Body of pancreas (tissue), 4 donors: ENCODE measurements around the gene ATP10A. TPM values are rescaled to one million over a fixed set of nuclear protein-coding genes. Genes with fewer than 3 reads are reported as not detected.

ENCODE experiments used
- ATAC-seq: fragments of 150-250 bp; one replicate; pipeline ENCODE4 v1.9.1; 2016
- DNase-seq, 4 donors: peaks; one replicate each; pipeline ENCODE4 v3.0.0-alpha.2; 2019
- H3K27ac ChIP-seq, 4 donors: fragments of 200-600 bp; sonication (generic); 1 replicate in 3 of 4; 2 replicates in 1 of 4; pipeline versions ENCODE4 v1.5.1 to v1.6.1; 2016 to 2019; ENCODE audit warnings: mild to moderate bottlenecking in 1 of 4, mixed read lengths in 1 of 4, moderate library complexity in 1 of 4
- H3K27me3 ChIP-seq, 2 donors: fragments of 200-600 bp; sonication (generic); one replicate each; pipeline ENCODE4 v1.6.0; 2016; ENCODE audit warnings: mild to moderate bottlenecking in 1 of 2
- H3K36me3 ChIP-seq, 2 donors: fragments of 200-600 bp; sonication (generic); replicated peaks in 1 of 2; 2 replicates each; pipeline ENCODE4 v1.5.1; 2016; ENCODE audit warnings: low read depth in 2 of 2; ENCODE audit not compliant: insufficient read depth in 1 of 2
- H3K4me1 ChIP-seq: fragments of 200-600 bp; sonication (generic); one replicate; pipeline ENCODE4 v1.6.0; 2016
- H3K4me3 ChIP-seq, 2 donors: fragments of 200-600 bp; sonication (generic); 1 replicate in 1 of 2; 2 replicates in 1 of 2; pipeline ENCODE4 v1.5.1; 2016 to 2019
- H3K9me3 ChIP-seq, 3 donors: fragments of 200-600 bp; sonication (generic); 1 replicate in 2 of 3; 2 replicates in 1 of 3; pipeline ENCODE4 v1.5.1; 2016
- POLR2A ChIP-seq, 3 donors: fragments of 450-650 bp; IDR thresholded peaks; one replicate each; pipeline ENCODE4 v1.6.1; 2016; ENCODE audit warnings: antibody characterized with exemption in 3 of 3, mild to moderate bottlenecking in 2 of 3
- WGBS, 2 donors: methylation state at CpG; one replicate each; pipeline ENCODE4 v1.1.5; 2017; 5-methylcytosine and 5-hydroxymethylcytosine counted together
- intact Hi-C: fragments of 100-400 bp; cut with DNase I; formaldehyde crosslinking; loops from one replicate; pipeline ENCODE4 v1.15.1; 2023
- total RNA-seq, 2 donors: library from RNA; depleted of rRNA; stranded (reverse); fragments of >200 nt; gene quantifications; one replicate each; pipeline ENCODE4 v1.1.0, GENCODE V29; 2016
- TF ChIP-seq, protein P1 (sequence below), 7 experiments: fragments of 450-650 bp in 4 of 7; fragments of 200-600 bp in 3 of 7; sonication (generic) in 3 of 7; IDR thresholded peaks; one replicate each; pipeline ENCODE4 v1.5.1; 2016 to 2019; ENCODE audit warnings: antibody characterized with exemption in 7 of 7

ATP10A gene
- total RNA-seq, 2 donors from 2014 or later = 1.3 to 2.0 TPM

DNA sequence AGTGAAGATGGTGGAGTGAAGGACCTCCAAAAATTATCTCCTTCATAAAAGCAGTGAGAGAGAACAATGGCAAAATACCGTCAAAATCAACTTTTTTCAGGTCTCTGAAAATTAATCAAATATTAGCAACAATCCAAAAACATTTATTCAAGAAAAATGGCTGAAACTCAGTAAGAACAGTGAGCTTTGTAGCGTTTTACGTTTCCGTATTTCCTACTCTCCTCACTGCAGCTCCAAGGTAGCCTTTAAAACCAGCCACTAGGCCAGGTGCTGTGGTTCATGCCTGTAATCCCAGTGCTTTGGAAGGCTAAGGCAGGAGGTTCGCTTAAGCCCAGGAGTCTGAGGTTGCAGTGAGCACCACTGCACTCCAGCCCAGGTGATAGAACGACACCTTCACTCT lies 38.5 kb downstream of the ATP10A start:
- WGBS, 2 donors = 57 to 62% methylated on average over 6 of the region's 6 CpGs

GRCh38 chr15:25812845-25813244 lies 50.3 kb downstream of the ATP10A start:
- no peak for ATAC-seq
- WGBS, 2 donors = 39 to 40% methylated on average over 3 of the region's 3 CpGs

More for the DNA sequence above, 38.5 kb downstream of the ATP10A start:
- DNase-seq = no peak
- Histone ChIP-seq H3K27me3 (no peaks in the 10 kb centered on the region), H3K9me3 (peaks cover 0 to 7% (median 0%) of the 10 kb centered on the region in 3 donors), H3K27ac (no peak overlapping the region), H3K4me3 (no peak overlapping the region), H3K36me3 (no peaks in the 10 kb centered on the region), H3K4me1 (no peaks in the 10 kb centered on the region)
- no peak for ATAC-seq
- TF ChIP-seq POLR2A (IDR thresholded peaks at IDR 0.05) = no peak
- TF ChIP-seq, protein P1, sequence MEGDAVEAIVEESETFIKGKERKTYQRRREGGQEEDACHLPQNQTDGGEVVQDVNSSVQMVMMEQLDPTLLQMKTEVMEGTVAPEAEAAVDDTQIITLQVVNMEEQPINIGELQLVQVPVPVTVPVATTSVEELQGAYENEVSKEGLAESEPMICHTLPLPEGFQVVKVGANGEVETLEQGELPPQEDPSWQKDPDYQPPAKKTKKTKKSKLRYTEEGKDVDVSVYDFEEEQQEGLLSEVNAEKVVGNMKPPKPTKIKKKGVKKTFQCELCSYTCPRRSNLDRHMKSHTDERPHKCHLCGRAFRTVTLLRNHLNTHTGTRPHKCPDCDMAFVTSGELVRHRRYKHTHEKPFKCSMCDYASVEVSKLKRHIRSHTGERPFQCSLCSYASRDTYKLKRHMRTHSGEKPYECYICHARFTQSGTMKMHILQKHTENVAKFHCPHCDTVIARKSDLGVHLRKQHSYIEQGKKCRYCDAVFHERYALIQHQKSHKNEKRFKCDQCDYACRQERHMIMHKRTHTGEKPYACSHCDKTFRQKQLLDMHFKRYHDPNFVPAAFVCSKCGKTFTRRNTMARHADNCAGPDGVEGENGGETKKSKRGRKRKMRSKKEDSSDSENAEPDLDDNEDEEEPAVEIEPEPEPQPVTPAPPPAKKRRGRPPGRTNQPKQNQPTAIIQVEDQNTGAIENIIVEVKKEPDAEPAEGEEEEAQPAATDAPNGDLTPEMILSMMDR (IDR thresholded peaks at IDR 0.05) = no peak
- intact Hi-C loops = no loop called here

DNA sequence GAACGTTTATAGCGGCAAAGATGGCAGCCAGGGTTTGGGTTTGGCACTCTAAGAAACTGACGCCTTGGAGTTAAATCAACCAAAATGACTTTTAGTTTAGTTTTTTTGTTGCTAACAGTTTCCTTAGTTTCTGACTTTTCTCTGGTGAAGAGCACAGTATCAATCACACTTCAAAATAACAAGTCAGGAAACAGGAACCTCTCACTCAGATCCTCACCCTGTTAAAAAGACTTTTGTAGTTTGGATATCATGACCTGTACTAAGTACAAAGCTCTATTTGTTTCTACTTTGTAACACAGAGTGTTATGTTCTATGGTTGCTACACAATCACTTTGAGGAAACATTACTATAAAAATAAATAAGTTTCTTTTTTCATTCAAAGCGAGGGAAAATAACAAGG lies 51.1 kb downstream of the ATP10A start:
- ATAC-seq = no peak
- peaks cover 0 to 2% of the 10 kb centered on the region in 2 donors for H3K27me3 ChIP-seq
- no peaks in the 10 kb centered on the region for H3K4me1 ChIP-seq
- H3K4me3 ChIP-seq = no peak overlapping the region
- H3K36me3 ChIP-seq = no peaks in the 10 kb centered on the region
- 70 to 72% methylated on average over 4 of the region's 4 CpGs for WGBS, 2 donors
- no peak for DNase-seq
- TF ChIP-seq, protein P1 (IDR thresholded peaks at IDR 0.05) = no peak
- TF ChIP-seq POLR2A (IDR thresholded peaks at IDR 0.05) = no peak
- intact Hi-C loops = no loop called here
- H3K27ac ChIP-seq = no peak overlapping the region
- no peaks in the 10 kb centered on the region for H3K9me3 ChIP-seq

More at GRCh38 chr15:25812845-25813244, 50.3 kb downstream of the ATP10A start:
- Histone ChIP-seq H3K9me3 (no peaks in the 10 kb centered on the region), H3K4me3 (no peak overlapping the region), H3K36me3 (no peaks in the 10 kb centered on the region), H3K27ac (no peak overlapping the region), H3K4me1 (no peaks in the 10 kb centered on the region), H3K27me3 (no peaks in the 10 kb centered on the region)
- DNase-seq = no peak
- intact Hi-C loops = no loop called here
- TF ChIP-seq POLR2A (IDR thresholded peaks at IDR 0.05) = no peak
- TF ChIP-seq, protein P1 (IDR thresholded peaks at IDR 0.05) = no peak

GRCh38 chr15:25811481-25811906 lies 51.6 kb downstream of the ATP10A start:
- WGBS, 2 donors = 53 to 68% methylated on average over 9 of the region's 9 CpGs
- Histone ChIP-seq H3K27ac (no peak overlapping the region), H3K9me3 (no peaks in the 10 kb centered on the region), H3K4me3 (no peak overlapping the region), H3K27me3 (peaks cover 0 to 3% of the 10 kb centered on the region in 2 donors), H3K36me3 (no peaks in the 10 kb centered on the region), H3K4me1 (no peaks in the 10 kb centered on the region)
- DNase-seq (no peak), ATAC-seq (no peak)
- TF ChIP-seq POLR2A (IDR thresholded peaks at IDR 0.05) = no peak
- TF ChIP-seq, protein P1 (IDR thresholded peaks at IDR 0.05) = no peak
- intact Hi-C loops = no loop called here

DNA sequence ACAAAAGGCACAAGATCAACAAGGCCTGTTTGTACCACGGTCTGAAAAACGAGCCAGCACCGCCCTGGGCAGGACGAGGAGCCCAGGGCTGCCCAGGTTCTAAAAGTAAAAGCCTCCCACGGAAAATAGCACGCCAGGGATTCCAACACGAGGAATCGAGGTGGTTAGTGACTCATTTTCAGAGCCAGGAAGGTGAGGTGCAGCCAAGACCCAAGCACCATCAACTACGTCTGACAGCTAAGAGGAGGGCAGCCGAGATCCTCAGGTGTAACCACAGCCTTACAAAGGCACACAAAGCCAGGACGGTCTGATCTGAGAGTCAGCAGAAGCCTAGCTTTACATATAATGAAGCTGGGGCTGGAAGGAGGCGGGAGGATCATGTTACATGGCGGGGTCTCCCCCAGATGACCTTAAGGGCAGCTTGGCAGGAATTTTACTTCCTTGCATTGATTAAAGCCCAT lies 52.5 kb downstream of the ATP10A start:
- WGBS, 2 donors = 38 to 60% methylated on average over 9 to 13 of the region's 13 CpGs
- TF ChIP-seq, protein P1 (IDR thresholded peaks at IDR 0.05) = no peak
- no peak for TF ChIP-seq POLR2A (IDR thresholded peaks at IDR 0.05)
- H3K4me3 ChIP-seq = no peak overlapping the region
- H3K4me1 ChIP-seq = no peaks in the 10 kb centered on the region
- DNase-seq = no peak
- intact Hi-C loops = no loop called here
- H3K36me3 ChIP-seq = no peaks in the 10 kb centered on the region
- H3K27ac ChIP-seq = no peak overlapping the region
- H3K27me3 ChIP-seq = peaks cover 0 to 3% of the 10 kb centered on the region in 2 donors
- no peak for ATAC-seq
- no peaks in the 10 kb centered on the region for H3K9me3 ChIP-seq
